Cardiac muscle cell (in vitro differentiated cells and primary cell): ENCODE data around the gene ACSL1. TPM values are rescaled to one million over a fixed set of nuclear protein-coding genes. Genes with fewer than 3 reads are reported as not detected.
"Not testable (repeated sequence)": the region's sequence is repeated elsewhere in the genome, so short reads cannot be mapped to it uniquely, and the experiment has no call there.

Experiments
- DNase-seq, 2 donors: peaks; one replicate each; pipeline versions ENCODE4 v3.0.0 to v3.0.0-alpha.2; 2010 to 2017; ENCODE audit warnings: low read depth in 1 of 2, low spot score in 1 of 2
- H3K27ac ChIP-seq: fragments of 200-600 bp; sonication (generic); 2 replicates; pipeline ENCODE4 v1.5.1; 2016
- H3K27me3 ChIP-seq: fragments of 200-600 bp; sonication (generic); 2 replicates; pipeline ENCODE4 v1.6.0; 2016; ENCODE audit warnings: control low read depth
- H3K36me3 ChIP-seq: fragments of 200-600 bp; sonication (generic); 2 replicates; pipeline ENCODE4 v1.5.1; 2016; ENCODE audit warnings: control low read depth
- H3K4me1 ChIP-seq: fragments of 200-600 bp; sonication (generic); 2 replicates; pipeline ENCODE4 v1.8.1; 2017; ENCODE audit warnings: low read depth, mild to moderate bottlenecking, mixed run types
- H3K4me3 ChIP-seq: fragments of 200-600 bp; sonication (generic); 2 replicates; pipeline ENCODE4 v1.5.1; 2016; ENCODE audit warnings: mild to moderate bottlenecking
- H3K9me3 ChIP-seq: fragments of 200-600 bp; sonication (generic); 2 replicates; pipeline ENCODE4 v1.5.1; 2017; ENCODE audit warnings: low read depth, mild to moderate bottlenecking, control low read depth
- polyA plus RNA-seq: library from polyadenylated mRNA; unstranded; fragments of >200 nt; fragmentation: Nextera tagmentation; extraction: Ambion mirVana; gene quantifications from 2 replicates; pipeline ENCODE4 v1.2.1, GENCODE V29; 2016
- total RNA-seq: library from RNA; depleted of rRNA; stranded (reverse); fragments of >200 nt; gene quantifications from 2 replicates; pipeline ENCODE4 v1.2.3, GENCODE V29; 2016
- TF ChIP-seq, protein P1 (sequence below): IDR thresholded peaks from 2 replicates; pipeline ENCODE4 v1.5.1; 2012; ENCODE audit warnings: low read depth, mild to moderate bottlenecking, low read length

ACSL1 gene
- total and polyA plus RNA-seq, 2 experiments from 2014 or later = 66.4 to 76.6 TPM

DNA sequence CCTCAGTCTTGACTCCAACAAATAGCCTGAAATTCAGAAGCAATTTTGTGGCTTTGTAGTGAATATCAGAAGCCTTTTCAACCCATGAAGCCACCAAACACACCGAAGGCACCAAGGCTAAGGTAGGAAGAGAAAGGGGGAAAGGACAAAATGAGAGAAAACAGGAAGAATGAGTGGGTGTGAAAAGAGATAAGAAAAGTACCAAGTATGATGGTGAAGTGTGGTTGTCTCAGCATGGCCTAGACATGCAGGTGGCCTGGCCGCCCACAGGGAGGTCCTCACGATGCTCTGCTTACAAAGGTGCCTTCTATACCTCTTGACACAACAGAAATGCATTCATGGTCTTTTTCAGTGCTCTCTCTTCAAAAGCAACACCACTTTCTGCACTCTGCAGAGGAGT lies 34.9 kb downstream of the ACSL1 start:
- Histone ChIP-seq H3K9me3 (no peaks in the 10 kb centered on the region), H3K36me3 (peaks cover 10% of the 10 kb centered on the region), H3K27ac (no peak overlapping the region), H3K4me3 (no peak overlapping the region), H3K4me1 (peaks cover 11% of the 10 kb centered on the region), H3K27me3 (no peaks in the 10 kb centered on the region)
- TF ChIP-seq, protein P1, sequence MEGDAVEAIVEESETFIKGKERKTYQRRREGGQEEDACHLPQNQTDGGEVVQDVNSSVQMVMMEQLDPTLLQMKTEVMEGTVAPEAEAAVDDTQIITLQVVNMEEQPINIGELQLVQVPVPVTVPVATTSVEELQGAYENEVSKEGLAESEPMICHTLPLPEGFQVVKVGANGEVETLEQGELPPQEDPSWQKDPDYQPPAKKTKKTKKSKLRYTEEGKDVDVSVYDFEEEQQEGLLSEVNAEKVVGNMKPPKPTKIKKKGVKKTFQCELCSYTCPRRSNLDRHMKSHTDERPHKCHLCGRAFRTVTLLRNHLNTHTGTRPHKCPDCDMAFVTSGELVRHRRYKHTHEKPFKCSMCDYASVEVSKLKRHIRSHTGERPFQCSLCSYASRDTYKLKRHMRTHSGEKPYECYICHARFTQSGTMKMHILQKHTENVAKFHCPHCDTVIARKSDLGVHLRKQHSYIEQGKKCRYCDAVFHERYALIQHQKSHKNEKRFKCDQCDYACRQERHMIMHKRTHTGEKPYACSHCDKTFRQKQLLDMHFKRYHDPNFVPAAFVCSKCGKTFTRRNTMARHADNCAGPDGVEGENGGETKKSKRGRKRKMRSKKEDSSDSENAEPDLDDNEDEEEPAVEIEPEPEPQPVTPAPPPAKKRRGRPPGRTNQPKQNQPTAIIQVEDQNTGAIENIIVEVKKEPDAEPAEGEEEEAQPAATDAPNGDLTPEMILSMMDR = no peak
- no peak for DNase-seq

DNA sequence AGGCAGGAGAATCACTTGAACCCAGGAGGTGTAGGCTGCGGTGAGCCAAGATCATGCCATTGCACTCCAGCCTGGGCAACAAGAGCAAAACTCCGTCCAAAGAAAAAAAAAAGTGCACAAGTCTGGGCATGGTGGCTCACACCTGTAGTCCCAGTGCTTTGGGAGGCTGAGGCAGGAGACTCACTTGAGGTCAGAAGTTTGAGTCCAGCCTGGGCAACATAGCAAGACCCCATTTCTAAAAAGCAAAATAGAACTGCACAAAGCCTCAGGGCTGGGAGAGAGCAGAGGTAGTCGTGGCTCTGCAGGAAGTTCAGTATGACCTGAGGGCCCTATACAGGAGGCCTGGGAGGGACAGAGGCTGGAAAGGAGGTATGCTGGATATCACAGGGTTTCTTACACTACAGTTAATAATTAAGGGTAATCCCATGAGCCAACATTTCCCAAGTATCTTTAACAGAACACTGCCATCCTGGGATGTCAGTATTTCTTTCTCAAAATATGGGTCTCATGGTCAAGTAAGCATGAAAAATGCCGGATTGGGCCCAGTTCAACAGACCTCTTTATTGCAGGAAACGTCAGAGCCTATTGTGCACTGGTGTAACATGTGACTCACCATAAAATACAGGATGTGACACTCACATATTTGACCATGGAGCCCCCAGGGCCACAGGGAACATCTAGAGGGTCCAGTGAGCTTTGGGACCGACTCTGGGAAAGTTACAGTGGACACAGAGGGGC lies 37.8 kb downstream of the ACSL1 start:
- H3K4me3 ChIP-seq = no peak overlapping the region
- TF ChIP-seq, protein P1 = no peak
- no peaks in the 10 kb centered on the region for H3K9me3 ChIP-seq
- H3K36me3 ChIP-seq = peaks cover 14% of the 10 kb centered on the region
- H3K27ac ChIP-seq = no peak overlapping the region
- no peak for DNase-seq
- H3K27me3 ChIP-seq = no peaks in the 10 kb centered on the region
- H3K4me1 ChIP-seq = peaks cover 5% of the 10 kb centered on the region

DNA sequence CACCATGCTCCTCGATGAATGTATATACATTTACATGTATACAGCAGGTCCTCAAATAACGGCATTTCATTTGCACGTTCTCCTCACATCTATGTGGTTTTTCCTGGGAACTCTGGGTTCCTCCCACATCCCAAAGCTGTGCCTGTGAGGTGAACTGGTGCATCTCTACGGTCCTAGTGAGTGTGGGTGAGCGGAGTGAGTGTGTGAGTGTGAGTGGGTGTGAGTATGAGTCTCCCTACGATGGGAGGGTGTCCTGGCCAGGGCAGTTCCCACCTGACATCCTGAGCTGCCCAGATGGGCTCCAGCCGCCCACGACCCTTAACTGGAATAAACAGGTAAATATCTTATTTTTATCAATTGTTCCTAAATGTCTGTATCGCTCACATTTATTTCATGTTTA lies 40.0 kb downstream of the ACSL1 start:
- H3K27me3 ChIP-seq = no peaks in the 10 kb centered on the region
- DNase-seq = no peak
- H3K4me1 ChIP-seq = no peaks in the 10 kb centered on the region
- H3K27ac ChIP-seq = no peak overlapping the region
- H3K4me3 ChIP-seq = no peak overlapping the region
- no peaks in the 10 kb centered on the region for H3K9me3 ChIP-seq
- TF ChIP-seq, protein P1 = no peak
- peaks cover 14% of the 10 kb centered on the region for H3K36me3 ChIP-seq

DNA sequence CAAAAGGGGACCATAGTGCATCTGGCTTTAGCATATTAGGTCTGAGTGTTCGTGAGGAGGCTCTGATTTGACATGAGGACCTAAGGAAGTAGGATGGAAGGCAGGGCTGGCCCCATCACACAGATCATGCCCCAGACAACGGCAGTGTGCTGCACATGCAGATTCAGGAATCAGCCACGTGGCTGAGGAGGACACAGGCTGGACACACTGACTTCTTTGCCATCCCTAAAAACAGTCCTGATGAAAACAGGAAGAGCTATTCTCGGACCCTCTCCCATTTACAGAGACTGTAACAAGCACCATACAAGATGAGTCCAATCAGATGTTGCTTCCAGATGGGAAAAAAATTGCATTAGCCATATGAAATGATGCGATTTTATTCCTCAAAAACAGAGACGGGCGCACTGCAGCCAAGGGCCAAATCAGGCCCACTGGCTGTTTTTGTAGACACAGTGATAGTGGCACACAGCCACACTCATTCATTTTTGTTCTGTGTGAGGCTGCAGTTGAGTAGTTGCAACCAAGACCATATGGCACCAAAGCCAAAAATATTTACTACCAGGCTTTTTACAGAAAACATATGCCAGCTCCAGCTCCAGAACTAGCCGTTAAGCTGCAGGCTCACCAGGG lies 41.0 kb downstream of the ACSL1 start:
- Histone ChIP-seq H3K27ac (no peak overlapping the region), H3K27me3 (no peaks in the 10 kb centered on the region), H3K4me1 (no peaks in the 10 kb centered on the region), H3K9me3 (no peaks in the 10 kb centered on the region), H3K4me3 (no peak overlapping the region), H3K36me3 (peaks cover 18% of the 10 kb centered on the region)
- DNase-seq = no peak
- TF ChIP-seq, protein P1 = no peak

DNA sequence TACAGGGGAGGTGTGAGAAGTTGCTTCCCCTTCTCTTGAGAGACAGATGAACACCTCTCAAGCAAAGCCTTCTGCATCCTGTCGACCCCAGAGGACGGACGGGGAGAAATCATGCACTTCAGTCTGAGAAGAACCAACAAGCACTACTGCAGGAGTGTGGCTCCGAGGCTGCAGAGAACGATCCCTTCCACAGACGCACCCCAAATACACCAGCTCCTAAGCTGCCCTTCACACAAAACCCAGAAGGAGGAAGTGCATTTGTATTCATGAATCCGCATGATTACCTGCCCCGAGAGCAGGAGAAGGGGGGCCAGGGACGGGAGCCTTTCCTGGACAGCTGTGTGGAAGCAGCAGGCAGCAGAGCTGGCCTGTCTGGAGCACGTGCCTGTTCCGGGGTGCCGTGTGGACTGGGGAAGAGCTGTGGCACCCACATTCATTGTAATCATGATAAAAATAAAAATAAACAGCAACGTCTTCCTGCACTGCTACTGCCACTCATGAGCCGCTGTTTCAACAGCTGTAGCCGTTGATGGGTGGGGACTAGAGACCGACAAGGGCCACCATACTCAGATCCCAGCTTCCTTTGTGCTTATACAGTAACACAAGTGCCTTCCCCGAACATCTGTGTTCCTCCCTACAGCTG lies 42.9 kb downstream of the ACSL1 start:
- DNase-seq = no peak
- Histone ChIP-seq H3K9me3 (no peaks in the 10 kb centered on the region), H3K27ac (peak overlapping the region; percentile 30), H3K36me3 (peaks cover 18% of the 10 kb centered on the region), H3K4me1 (no peaks in the 10 kb centered on the region), H3K27me3 (no peaks in the 10 kb centered on the region), H3K4me3 (no peak overlapping the region)
- TF ChIP-seq, protein P1 = no peak

DNA sequence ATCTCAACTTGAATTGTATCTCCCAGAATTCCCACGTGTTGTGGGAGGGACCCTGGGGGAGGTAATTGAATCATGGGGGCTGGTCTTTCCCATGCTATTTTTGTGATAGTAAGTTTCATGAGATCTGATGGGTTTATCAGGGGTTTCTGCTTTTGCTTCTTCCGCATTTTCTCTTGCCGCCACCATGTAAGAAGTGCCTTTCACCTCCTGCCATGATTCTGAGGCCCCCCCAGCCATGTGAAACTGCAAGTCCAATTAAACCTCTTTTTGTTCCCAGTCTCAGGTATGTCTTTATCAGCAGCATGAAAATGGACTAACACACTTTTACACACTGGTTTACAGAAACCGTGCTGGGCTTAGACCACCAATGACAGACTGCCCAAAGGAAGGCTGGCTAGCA lies 46.6 kb downstream of the ACSL1 start:
- not testable (repeated sequence) for H3K9me3 ChIP-seq, H3K27me3 ChIP-seq, DNase-seq, H3K4me3 ChIP-seq, H3K4me1 ChIP-seq, H3K27ac ChIP-seq
- H3K36me3 ChIP-seq = peaks cover 19% of the 10 kb centered on the region
